K562 (cell line): Measurements from ENCODE around the gene POP7. TPM values are rescaled to one million over a fixed set of nuclear protein-coding genes. Genes with fewer than 3 reads are reported as not detected.

Source experiments
- DEAF1 ChIP-seq: fragments of 450-650 bp; formaldehyde crosslinking; IDR thresholded peaks from 2 replicates; pipeline ENCODE4 v1.4.0; 2020; ENCODE audit warnings: mild to moderate bottlenecking, moderate library complexity
- HDAC3 ChIP-seq: fragments of 450-650 bp; IDR thresholded peaks from 2 replicates; pipeline ENCODE4 v1.6.1; 2018; ENCODE audit warnings: borderline replicate concordance, mild to moderate bottlenecking, moderate library complexity; ENCODE audit not compliant: partially characterized antibody
- HNRNPLL ChIP-seq: fragments of 200-400 bp; formaldehyde crosslinking; IDR thresholded peaks from 2 replicates; pipeline ENCODE4 v1.6.1; 2017; ENCODE audit warnings: low read length, low read depth, mild to moderate bottlenecking; ENCODE audit not compliant: poor library complexity, severe bottlenecking
- MEF2A ChIP-seq: IDR thresholded peaks from 2 replicates; pipeline ENCODE4 v1.6.1; 2011; ENCODE audit warnings: low read depth, mild to moderate bottlenecking, low read length, moderate library complexity; ENCODE audit not compliant: control insufficient read depth
- NCOA4 ChIP-seq: fragments of 450-650 bp; IDR thresholded peaks from 2 replicates; pipeline ENCODE4 v1.6.1; 2018; ENCODE audit warnings: mild to moderate bottlenecking; ENCODE audit not compliant: partially characterized antibody
- SUPT5H ChIP-seq: fragments of 450-650 bp; IDR thresholded peaks from 2 replicates; pipeline ENCODE4 v1.6.1; 2016
- ZNF551 ChIP-seq: fragments of 250-450 bp; sonication (Bioruptor Pico); IDR thresholded peaks from 2 replicates; pipeline ENCODE4 v1.5.0; 2021; ENCODE audit warnings: mild to moderate bottlenecking, moderate library complexity
- polyA plus RNA-seq, 8 experiments: library from polyadenylated mRNA; depleted of rRNA in 4 of 8; stranded (reverse) in 5 of 8; unstranded in 3 of 8; fragments of >200 nt; fragmentation: Nextera tagmentation in 2 of 8; fragmentation: Illumina TruSeq in 1 of 8; extraction: Ambion mirVana in 2 of 8; extraction: Trizol in 1 of 8; gene quantifications; 2 replicates each; pipeline versions ENCODE4 v1.2.1 to v1.2.3, GENCODE V29; 2011 to 2014; ENCODE audit warnings: inconsistent platforms in 1 of 8, missing spikeins in 1 of 8
- total RNA-seq, 7 experiments: library from RNA; depleted of rRNA in 6 of 7; stranded (reverse); fragments of >200 nt in 6 of 7; fragmentation: Illumina TruSeq in 2 of 7; extraction: Trizol in 2 of 7; gene quantifications; 2 replicates each; pipeline versions ENCODE4 v1.2.1 to v1.2.3, GENCODE V29; 2011 to 2021; ENCODE audit warnings: low replicate concordance in 1 of 7
- TF ChIP-seq, protein P1 (sequence below), 2 experiments: fragments of 150-350 bp in 1 of 2; IDR thresholded peaks; 2 replicates each; pipeline ENCODE4 v1.6.1; 2012 to 2016; ENCODE audit warnings: low read depth in 2 of 2, low read length in 2 of 2, mild to moderate bottlenecking in 1 of 2, moderate library complexity in 1 of 2
- TF ChIP-seq, protein P2 (sequence below): fragments of 450-650 bp; IDR thresholded peaks from 2 replicates; pipeline ENCODE4 v1.6.1; 2016; ENCODE audit warnings: mild to moderate bottlenecking, moderate library complexity

POP7 gene
- total and polyA plus RNA-seq, 9 of the 15 experiments (the other 6 are each of a cell fraction or from before 2014, with no cell fraction given): 11.5 to 163 (median 68.9) TPM

DNA sequence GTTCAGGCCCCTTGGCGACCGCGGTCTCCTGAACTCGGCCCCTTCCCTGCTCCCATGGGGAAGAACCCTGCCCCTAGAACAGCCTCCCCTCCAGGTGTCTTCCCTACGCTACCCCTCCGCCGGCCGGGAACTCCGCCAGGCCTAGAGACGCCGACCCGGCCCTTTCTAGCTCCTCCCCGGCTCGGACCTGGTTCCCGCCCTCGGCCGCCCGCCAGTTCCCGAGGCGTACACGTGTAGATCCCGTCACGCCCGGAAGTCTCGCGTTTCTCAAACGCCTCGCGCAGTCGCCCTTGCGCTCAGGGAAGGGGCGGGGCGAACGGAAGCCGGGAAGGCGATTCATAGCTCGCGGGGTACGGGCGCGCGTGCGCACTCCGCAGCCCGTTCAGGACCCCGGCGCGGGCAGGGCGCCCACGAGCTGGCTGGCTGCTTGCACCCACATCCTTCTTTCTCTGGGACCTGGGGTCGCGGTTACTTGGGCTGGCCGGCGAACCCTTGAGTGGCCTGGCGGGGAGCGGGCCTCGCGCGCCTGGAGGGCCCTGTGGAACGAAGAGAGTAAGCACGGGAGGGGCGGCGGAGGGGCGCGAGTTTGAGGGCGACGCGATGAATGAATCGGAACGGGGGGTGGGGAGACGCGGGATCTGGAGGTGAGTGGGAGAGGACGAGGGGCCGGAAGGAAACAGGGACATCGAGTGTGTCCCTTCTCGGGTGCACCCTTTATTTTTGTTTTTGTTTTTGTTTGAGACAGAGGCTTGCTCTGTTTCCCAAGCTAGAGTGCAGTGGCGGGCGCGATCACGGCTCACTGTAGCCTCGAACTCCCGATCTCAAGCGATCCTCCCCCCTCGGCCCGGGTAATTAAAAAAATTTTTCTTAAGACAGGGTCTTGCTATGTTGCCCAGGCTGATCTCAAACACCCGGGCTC, at the start of gene POP7 (continued):
- TF ChIP-seq, protein P1, sequence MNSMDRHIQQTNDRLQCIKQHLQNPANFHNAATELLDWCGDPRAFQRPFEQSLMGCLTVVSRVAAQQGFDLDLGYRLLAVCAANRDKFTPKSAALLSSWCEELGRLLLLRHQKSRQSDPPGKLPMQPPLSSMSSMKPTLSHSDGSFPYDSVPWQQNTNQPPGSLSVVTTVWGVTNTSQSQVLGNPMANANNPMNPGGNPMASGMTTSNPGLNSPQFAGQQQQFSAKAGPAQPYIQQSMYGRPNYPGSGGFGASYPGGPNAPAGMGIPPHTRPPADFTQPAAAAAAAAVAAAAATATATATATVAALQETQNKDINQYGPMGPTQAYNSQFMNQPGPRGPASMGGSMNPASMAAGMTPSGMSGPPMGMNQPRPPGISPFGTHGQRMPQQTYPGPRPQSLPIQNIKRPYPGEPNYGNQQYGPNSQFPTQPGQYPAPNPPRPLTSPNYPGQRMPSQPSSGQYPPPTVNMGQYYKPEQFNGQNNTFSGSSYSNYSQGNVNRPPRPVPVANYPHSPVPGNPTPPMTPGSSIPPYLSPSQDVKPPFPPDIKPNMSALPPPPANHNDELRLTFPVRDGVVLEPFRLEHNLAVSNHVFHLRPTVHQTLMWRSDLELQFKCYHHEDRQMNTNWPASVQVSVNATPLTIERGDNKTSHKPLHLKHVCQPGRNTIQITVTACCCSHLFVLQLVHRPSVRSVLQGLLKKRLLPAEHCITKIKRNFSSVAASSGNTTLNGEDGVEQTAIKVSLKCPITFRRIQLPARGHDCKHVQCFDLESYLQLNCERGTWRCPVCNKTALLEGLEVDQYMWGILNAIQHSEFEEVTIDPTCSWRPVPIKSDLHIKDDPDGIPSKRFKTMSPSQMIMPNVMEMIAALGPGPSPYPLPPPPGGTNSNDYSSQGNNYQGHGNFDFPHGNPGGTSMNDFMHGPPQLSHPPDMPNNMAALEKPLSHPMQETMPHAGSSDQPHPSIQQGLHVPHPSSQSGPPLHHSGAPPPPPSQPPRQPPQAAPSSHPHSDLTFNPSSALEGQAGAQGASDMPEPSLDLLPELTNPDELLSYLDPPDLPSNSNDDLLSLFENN (IDR thresholded peaks at IDR 0.05; ENCODE audit: low read depth in 2 of 2, low read length in 2 of 2): no peak
- TF ChIP-seq HNRNPLL: peak; percentile 78
- peak; percentile 97 for TF ChIP-seq SUPT5H
- TF ChIP-seq, protein P2, sequence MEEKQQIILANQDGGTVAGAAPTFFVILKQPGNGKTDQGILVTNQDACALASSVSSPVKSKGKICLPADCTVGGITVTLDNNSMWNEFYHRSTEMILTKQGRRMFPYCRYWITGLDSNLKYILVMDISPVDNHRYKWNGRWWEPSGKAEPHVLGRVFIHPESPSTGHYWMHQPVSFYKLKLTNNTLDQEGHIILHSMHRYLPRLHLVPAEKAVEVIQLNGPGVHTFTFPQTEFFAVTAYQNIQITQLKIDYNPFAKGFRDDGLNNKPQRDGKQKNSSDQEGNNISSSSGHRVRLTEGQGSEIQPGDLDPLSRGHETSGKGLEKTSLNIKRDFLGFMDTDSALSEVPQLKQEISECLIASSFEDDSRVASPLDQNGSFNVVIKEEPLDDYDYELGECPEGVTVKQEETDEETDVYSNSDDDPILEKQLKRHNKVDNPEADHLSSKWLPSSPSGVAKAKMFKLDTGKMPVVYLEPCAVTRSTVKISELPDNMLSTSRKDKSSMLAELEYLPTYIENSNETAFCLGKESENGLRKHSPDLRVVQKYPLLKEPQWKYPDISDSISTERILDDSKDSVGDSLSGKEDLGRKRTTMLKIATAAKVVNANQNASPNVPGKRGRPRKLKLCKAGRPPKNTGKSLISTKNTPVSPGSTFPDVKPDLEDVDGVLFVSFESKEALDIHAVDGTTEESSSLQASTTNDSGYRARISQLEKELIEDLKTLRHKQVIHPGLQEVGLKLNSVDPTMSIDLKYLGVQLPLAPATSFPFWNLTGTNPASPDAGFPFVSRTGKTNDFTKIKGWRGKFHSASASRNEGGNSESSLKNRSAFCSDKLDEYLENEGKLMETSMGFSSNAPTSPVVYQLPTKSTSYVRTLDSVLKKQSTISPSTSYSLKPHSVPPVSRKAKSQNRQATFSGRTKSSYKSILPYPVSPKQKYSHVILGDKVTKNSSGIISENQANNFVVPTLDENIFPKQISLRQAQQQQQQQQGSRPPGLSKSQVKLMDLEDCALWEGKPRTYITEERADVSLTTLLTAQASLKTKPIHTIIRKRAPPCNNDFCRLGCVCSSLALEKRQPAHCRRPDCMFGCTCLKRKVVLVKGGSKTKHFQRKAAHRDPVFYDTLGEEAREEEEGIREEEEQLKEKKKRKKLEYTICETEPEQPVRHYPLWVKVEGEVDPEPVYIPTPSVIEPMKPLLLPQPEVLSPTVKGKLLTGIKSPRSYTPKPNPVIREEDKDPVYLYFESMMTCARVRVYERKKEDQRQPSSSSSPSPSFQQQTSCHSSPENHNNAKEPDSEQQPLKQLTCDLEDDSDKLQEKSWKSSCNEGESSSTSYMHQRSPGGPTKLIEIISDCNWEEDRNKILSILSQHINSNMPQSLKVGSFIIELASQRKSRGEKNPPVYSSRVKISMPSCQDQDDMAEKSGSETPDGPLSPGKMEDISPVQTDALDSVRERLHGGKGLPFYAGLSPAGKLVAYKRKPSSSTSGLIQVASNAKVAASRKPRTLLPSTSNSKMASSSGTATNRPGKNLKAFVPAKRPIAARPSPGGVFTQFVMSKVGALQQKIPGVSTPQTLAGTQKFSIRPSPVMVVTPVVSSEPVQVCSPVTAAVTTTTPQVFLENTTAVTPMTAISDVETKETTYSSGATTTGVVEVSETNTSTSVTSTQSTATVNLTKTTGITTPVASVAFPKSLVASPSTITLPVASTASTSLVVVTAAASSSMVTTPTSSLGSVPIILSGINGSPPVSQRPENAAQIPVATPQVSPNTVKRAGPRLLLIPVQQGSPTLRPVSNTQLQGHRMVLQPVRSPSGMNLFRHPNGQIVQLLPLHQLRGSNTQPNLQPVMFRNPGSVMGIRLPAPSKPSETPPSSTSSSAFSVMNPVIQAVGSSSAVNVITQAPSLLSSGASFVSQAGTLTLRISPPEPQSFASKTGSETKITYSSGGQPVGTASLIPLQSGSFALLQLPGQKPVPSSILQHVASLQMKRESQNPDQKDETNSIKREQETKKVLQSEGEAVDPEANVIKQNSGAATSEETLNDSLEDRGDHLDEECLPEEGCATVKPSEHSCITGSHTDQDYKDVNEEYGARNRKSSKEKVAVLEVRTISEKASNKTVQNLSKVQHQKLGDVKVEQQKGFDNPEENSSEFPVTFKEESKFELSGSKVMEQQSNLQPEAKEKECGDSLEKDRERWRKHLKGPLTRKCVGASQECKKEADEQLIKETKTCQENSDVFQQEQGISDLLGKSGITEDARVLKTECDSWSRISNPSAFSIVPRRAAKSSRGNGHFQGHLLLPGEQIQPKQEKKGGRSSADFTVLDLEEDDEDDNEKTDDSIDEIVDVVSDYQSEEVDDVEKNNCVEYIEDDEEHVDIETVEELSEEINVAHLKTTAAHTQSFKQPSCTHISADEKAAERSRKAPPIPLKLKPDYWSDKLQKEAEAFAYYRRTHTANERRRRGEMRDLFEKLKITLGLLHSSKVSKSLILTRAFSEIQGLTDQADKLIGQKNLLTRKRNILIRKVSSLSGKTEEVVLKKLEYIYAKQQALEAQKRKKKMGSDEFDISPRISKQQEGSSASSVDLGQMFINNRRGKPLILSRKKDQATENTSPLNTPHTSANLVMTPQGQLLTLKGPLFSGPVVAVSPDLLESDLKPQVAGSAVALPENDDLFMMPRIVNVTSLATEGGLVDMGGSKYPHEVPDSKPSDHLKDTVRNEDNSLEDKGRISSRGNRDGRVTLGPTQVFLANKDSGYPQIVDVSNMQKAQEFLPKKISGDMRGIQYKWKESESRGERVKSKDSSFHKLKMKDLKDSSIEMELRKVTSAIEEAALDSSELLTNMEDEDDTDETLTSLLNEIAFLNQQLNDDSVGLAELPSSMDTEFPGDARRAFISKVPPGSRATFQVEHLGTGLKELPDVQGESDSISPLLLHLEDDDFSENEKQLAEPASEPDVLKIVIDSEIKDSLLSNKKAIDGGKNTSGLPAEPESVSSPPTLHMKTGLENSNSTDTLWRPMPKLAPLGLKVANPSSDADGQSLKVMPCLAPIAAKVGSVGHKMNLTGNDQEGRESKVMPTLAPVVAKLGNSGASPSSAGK: peak; percentile 87
- no peak for TF ChIP-seq DEAF1 (CRISPR knock-in tag)
- TF ChIP-seq NCOA4: peak; percentile 49
- TF ChIP-seq MEF2A: no peak
- no peak for TF ChIP-seq ZNF551 (CRISPR knock-in tag)
- no peak for TF ChIP-seq HDAC3
